Panc1 (cell line): Measurements from ENCODE around the gene LRRC8B.

Source experiments
- CTCF ChIP-seq: fragments of 450-650 bp; IDR thresholded peaks from 2 replicates; pipeline ENCODE4 v1.5.1; 2017; ENCODE audit warnings: mild to moderate bottlenecking
- REST ChIP-seq, 2 experiments: IDR thresholded peaks; 2 replicates each; pipeline ENCODE4 v1.6.1; 2011 to 2012; ENCODE audit warnings: low read depth in 2 of 2, control low read depth in 1 of 2, low read length in 1 of 2, mild to moderate bottlenecking in 1 of 2, moderate library complexity in 1 of 2; ENCODE audit not compliant: insufficient read depth in 1 of 2

GRCh38 chr1:89540406-89540970 lies 15.9 kb downstream of the LRRC8B start:
- no peak for TF ChIP-seq CTCF
- no peak for TF ChIP-seq REST (IDR thresholded peaks at IDR 0.05; ENCODE audit: insufficient read depth in 1 of 2, low read depth in 2 of 2, low read length in 1 of 2)
